ENCODE measurements around the gene BTBD18.

- TF ChIP-seq ESRRA (CRISPR knock-in tag; IDR thresholded peaks at IDR 0.05; ENCODE audit: low read depth) (no peak), ZNF33A (CRISPR knock-in tag; IDR thresholded peaks at IDR 0.05; ENCODE audit: borderline replicate concordance) (no peak), EZH2 (conservative IDR thresholded peaks at IDR 0.05; ENCODE audit: low read depth, low read length) (no peak), TRIM24 (CRISPR knock-in tag; IDR thresholded peaks at IDR 0.05) (no peak), HNRNPL (IDR thresholded peaks at IDR 0.05; ENCODE audit: low read depth, low read length) (no peak), RXRB (CRISPR knock-in tag; IDR thresholded peaks at IDR 0.05; ENCODE audit: borderline replicate concordance) (no peak), ZNF513 (CRISPR knock-in tag; conservative IDR thresholded peaks at IDR 0.05) (no peak), STAT6 (CRISPR knock-in tag; IDR thresholded peaks at IDR 0.05; ENCODE audit: borderline replicate concordance) (no peak), ZKSCAN1 (IDR thresholded peaks at IDR 0.05; ENCODE audit: low read length) (no peak), MBNL3 (CRISPR knock-in tag; conservative IDR thresholded peaks at IDR 0.05) (no peak)
- TF ChIP-seq, protein P1, sequence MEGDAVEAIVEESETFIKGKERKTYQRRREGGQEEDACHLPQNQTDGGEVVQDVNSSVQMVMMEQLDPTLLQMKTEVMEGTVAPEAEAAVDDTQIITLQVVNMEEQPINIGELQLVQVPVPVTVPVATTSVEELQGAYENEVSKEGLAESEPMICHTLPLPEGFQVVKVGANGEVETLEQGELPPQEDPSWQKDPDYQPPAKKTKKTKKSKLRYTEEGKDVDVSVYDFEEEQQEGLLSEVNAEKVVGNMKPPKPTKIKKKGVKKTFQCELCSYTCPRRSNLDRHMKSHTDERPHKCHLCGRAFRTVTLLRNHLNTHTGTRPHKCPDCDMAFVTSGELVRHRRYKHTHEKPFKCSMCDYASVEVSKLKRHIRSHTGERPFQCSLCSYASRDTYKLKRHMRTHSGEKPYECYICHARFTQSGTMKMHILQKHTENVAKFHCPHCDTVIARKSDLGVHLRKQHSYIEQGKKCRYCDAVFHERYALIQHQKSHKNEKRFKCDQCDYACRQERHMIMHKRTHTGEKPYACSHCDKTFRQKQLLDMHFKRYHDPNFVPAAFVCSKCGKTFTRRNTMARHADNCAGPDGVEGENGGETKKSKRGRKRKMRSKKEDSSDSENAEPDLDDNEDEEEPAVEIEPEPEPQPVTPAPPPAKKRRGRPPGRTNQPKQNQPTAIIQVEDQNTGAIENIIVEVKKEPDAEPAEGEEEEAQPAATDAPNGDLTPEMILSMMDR (CRISPR knock-in tag; IDR thresholded peaks at IDR 0.05), result no peak
Observed at GRCh38 chr11:57732661-57733060, 19.0 kb downstream of the BTBD18 start.

Data from HepG2 (cell line).